T-helper 1 cell treated with Interleukin-12 subunit alpha and Interleukin-12 subunit beta and Interleukin-4 antibody, amounts not matched to agents 30 ng/mL and 1 ng/mL, for 36 hours (primary cell): ENCODE results near the gene NMRK1. TPM values are rescaled to one million over a fixed set of nuclear protein-coding genes. Genes with fewer than 3 reads are reported as not detected.

ENCODE experiments used
- intact Hi-C: fragments of 100-400 bp; cut with micrococcal nuclease; formaldehyde crosslinking; loops from one replicate; pipeline ENCODE4 v1.15.1; 2024
- total RNA-seq: library from RNA; stranded (reverse); gene quantifications from 2 replicates; pipeline ENCODE4 v1.2.3, GENCODE V29; 2022

Gene NMRK1
- total RNA-seq = 25.1 and 25.7 TPM in 2 replicates

DNA sequence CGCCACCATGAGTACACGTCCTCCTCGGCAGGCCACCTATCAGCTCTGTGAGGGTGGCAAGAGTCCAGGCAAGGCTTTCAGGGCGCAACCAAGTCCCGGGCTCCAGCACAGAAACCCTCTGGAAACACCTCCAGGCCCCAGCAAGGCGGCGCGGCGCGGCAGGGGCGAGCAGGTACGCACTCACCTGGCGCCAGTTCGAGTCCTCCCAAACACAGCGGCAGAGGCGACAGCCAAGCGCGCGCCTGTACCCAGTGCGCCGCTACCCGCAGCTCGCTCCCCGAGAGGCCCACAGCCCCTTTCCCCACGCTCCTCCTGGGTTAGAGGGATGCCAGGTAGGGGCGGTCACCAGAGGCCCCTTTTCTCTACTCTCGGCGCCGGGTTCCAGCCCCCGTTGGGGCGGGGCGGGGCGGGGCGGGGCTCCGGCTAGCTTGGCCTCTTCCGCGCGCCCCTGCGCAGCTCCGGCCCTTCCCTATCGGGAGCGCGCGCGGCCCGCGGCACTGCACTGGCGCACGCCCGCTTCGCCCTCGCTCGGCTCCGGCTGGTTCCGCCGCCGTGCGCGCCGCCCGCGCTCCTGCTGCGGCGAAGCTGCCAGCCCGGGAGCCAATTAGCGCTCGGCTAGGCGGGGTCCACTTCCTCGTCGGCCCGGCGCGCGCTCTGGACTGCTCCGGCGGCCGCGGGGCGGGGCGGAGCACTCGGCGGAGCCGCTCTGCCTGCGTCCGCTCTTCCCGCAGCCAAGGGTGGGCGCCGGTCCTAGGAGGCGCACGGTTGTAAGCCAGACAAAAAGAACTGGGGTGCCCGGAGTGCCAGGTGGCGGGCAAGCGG, at the start of gene NMRK1, which contains the start of gene OSTF1:
Gene NMRK1 (minus strand): TSS at position 332 of the 822 bp plus-strand sequence. CDS start 5,040 bp downstream, outside the sequence.
Gene OSTF1 (plus strand): TSS at position 691 of the 822 bp plus-strand sequence. CDS start 179 bp downstream, outside the sequence.
- intact Hi-C loops = loop anchor here (1.0 to 10.0 kb wide), 14 partner anchors 11 to 1956 kb away; partner anchors contain the start of genes ANXA1, CARNMT1, GCNT1 and PCSK5

DNA sequence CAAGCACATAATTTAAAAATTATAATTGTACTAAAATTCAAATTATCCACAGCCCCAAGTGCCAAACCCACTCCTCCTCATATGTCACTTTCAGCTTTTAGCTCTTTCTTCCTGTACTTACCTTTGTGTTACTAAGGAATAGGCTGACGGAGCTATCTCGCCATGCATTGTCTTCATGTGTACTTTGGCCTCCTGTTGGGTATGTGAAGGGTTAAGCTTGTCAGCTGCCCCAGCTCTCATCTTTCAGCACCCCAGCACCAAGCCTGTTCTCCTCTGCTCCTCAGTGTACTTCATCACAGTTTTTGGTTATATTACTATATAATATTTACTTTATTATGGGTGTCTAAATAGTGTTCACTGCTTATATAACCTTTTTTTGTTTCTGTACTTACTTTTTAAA, 46.5 kb upstream of the NMRK1 start:
- intact Hi-C loops = no loop called here

DNA sequence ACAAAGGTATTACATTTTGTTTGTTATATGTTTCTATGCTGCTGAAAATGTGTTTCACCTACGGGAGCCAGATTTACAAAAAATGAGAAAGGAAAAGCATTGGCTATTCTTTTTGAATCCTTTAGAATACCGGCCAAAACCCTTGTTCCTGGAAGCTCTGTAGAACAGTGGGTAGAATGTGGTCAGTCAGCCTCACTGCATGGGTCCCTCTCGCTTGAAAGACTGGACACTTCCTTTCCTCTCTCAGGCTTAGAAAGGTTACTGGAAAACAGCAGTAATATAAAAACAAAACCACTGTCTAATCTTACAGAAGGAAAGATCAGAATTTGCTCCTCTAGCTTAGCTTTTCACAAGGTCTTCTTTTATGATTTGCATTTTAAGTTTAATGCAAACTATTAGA, 45.4 kb upstream of the NMRK1 start:
- intact Hi-C loops = no loop called here

DNA sequence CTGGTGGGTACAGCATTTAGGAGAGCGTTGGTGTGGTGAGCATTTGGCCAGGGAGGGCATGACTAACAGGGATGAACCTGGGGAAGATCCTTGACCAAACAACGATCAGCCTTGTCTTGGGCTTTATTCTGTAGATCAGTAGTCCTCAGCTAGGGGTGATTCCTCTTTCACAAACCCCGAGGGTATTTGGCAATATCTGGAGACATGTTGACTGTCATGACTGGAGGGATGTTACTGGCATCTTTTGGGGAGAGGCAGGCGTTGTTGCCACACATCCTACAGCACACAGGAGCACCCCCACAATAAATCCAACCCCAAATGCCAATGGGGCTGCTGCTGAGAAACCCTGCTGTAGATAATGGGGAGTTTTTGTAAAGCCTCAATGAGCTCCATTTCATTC, 44.3 kb upstream of the NMRK1 start:
- intact Hi-C loops = no loop called here

- intact Hi-C loops = loop anchor here (2.0 kb wide), 1 partner anchor 17 kb away; no protein-coding TSS in a partner anchor
Observed at GRCh38 chr9:75131700-75132099, 43.7 kb upstream of the NMRK1 start.

DNA sequence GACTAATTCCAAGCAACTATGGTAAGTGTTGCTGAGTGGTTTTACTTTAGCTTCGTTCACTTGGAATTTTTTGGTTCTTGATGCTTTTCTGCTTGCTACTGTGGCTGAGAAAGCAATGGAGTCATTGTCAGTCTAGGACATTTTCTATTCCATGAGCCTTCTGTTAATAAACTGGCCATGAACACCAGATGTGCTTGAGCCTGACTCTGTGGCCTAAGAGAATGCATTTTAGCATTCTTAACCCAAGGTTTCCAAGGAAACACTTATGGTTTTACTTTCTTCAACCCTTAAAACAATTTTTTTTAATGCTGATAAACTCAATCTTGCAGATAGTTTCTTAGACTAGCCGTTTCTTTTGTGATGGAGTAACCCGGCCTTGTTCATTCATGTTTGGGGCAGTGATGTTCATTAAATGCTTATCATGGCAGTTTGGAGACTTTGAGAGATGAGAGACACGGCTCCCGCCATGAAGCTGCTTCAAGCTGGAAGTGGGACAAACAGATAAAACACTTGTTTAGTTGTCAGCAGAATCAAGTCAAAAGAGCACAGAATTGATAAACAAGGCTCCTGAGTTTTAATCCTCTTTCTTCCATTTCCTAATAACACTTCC, 42.8 kb upstream of the NMRK1 start:
- intact Hi-C loops = loop anchor here (2.0 kb wide), 1 partner anchor 18 kb away; no protein-coding TSS in a partner anchor

GRCh38 chr9:75130172-75130571, 42.2 kb upstream of the NMRK1 start:
- intact Hi-C loops = loop anchor here (2.0 kb wide), 1 partner anchor 19 kb away; no protein-coding TSS in a partner anchor

DNA sequence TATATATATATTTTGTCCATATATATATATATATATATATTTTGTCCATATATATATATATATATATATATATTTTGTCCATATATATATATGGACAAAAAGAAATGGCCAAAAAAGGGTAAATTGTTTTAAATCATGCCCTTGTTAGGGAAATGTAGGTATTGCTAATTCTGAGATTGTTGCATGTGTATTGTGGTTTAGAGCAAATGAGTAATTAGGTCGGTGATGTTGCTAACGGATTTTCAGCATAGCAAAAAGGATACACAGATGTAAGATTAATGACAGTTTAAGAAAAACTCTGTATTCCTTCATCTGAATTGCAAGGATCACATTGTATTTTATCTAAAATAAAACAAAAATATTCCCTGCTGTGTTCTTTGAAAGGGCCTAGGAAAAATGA, 40.6 kb upstream of the NMRK1 start:
- intact Hi-C loops = loop anchor here (2.0 kb wide), 1 partner anchor 40 kb away; the partner anchor contains the start of genes NMRK1 and OSTF1

GRCh38 chr9:75123696-75124095, 35.7 kb upstream of the NMRK1 start:
- intact Hi-C loops = no loop called here

GRCh38 chr9:75121914-75122558, 34.1 kb upstream of the NMRK1 start:
- intact Hi-C loops = no loop called here

GRCh38 chr9:75120686-75121085, 32.7 kb upstream of the NMRK1 start:
- intact Hi-C loops = no loop called here

- intact Hi-C loops = no loop called here
Observed at GRCh38 chr9:75117564-75117963, 29.6 kb upstream of the NMRK1 start.

DNA sequence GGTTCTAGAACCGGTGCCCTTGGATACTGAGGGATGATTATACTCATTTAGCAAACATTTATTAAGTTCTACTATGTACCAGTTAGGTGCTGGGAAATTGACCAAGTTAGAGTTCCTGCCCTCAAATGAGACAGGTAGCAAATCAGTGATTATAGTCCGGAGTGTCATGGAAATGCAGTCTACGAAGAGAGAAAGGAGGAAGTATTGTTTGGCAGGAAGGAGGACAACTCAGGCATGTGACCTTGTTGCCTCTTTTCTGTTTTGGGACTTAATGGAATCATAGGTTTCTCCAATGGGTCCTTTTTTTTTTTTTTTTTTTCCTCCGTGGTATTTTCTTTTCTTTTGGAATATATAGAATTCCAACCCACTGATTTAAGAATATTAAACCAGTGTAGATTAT, 28.4 kb upstream of the NMRK1 start:
- intact Hi-C loops = no loop called here

DNA sequence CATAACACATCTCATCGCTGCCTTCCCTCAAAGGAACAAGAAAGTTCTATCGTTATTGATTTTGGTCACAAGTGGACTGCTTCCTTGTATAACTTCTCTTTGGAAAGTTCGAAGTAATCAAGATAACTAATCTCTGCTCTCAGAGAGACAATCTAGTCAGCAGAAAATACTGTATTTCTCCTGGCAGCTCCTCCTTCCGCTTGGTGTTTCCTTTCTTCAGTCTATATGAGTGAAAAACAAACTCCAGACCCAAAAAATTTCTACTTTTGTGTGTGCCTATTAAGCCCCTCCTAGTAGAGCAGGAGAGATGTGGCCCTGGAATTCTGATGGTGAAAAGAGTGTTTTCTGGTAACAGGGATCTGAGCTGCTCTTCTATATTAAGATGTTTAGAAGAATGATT, 24.8 kb upstream of the NMRK1 start:
- intact Hi-C loops = no loop called here

GRCh38 chr9:75111019-75111622, 23.2 kb upstream of the NMRK1 start:
- intact Hi-C loops = no loop called here

- intact Hi-C loops = no loop called here
Observed at GRCh38 chr9:75109210-75109839, 21.4 kb upstream of the NMRK1 start.

DNA sequence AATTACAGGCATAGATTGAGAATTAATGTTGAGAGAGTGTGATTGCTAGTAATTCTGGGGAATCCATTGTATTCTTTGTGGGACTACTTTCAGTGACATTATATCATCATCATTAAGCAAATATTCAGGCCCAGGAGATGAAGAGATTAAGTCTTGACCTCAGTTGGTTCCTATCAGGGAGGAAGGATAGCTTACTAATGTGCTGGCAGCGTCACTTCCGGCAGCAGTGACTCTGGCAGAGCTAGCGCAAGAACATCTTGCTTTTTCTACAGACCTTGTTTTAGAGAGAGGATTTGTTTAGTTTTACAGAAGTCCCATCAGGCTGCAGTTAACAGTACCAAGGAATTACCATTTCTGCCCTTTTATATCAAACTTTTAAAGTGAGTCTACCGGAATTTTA, 20.6 kb upstream of the NMRK1 start:
- intact Hi-C loops = no loop called here

DNA sequence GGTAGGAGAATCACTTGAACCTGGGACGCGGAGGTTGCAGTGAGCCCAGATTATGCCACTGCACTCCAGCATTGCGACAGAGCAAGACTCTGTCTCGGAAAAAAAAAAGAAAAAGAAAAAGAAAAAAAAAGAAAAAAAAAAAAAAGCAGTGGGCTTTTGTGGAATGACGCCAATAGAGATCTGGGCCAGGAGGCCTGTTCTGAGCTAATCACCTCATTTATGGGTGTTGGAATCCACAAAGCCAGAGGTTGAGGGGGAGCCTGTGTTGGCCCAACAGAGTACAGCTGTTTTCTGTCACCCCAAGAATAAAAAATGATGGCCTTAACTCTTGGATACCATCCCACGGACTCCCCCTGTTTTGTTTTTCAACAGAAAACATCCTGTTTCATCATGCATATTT, 18.9 kb upstream of the NMRK1 start:
- intact Hi-C loops = no loop called here

DNA sequence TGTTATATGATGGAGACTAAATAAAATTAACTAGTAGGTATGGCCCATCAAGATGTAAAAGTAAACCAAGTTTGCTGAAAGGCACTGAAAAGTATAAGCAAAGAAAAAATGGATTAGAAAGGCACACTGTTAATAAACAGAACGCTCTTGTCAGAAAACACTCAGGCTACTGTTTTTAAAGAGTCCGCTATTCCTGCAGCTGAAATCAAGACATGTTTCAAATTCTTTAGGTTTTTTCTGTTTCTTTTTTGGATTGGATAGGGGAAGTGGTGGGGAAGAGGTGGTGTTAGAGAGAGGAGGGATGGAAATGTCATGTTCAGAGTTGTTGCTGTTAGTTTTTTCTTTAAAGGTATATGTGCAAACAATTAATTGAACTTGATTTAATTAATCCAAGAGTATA, 17.9 kb upstream of the NMRK1 start:
- intact Hi-C loops = no loop called here

GRCh38 chr9:75105019-75105540, 17.1 kb upstream of the NMRK1 start:
- intact Hi-C loops = no loop called here

- intact Hi-C loops = no loop called here
Observed at GRCh38 chr9:75104607-75105006, 16.7 kb upstream of the NMRK1 start.
